NB4 (cell line): ENCODE results near the gene UCK2.

Experiments
- DNase-seq: peaks from one replicate; pipeline ENCODE4 v3.0.0; 2010; ENCODE audit warnings: low read depth
- H3K4me3 ChIP-seq: one replicate; pipeline ENCODE4 v1.5.1; 2011; ENCODE audit warnings: mild to moderate bottlenecking, low read depth, low read length, moderate library complexity
- MYC ChIP-seq: IDR thresholded peaks from 2 replicates; pipeline ENCODE4 v1.6.1; 2011; ENCODE audit warnings: low read depth, low read length
- POLR2A ChIP-seq: IDR thresholded peaks from 2 replicates; pipeline ENCODE4 v1.6.1; 2011; ENCODE audit warnings: mild to moderate bottlenecking; ENCODE audit not compliant: insufficient read length; ENCODE audit errors: extremely low read depth
- TF ChIP-seq, protein P1 (sequence below): IDR thresholded peaks from 2 replicates; pipeline ENCODE4 v1.6.1; 2011; ENCODE audit warnings: low read depth, low read length
- TF ChIP-seq, protein P2 (sequence below): IDR thresholded peaks from one replicate; pipeline ENCODE4 v1.5.1; 2012; ENCODE audit warnings: low read depth, low read length

Gene UCK2

DNA sequence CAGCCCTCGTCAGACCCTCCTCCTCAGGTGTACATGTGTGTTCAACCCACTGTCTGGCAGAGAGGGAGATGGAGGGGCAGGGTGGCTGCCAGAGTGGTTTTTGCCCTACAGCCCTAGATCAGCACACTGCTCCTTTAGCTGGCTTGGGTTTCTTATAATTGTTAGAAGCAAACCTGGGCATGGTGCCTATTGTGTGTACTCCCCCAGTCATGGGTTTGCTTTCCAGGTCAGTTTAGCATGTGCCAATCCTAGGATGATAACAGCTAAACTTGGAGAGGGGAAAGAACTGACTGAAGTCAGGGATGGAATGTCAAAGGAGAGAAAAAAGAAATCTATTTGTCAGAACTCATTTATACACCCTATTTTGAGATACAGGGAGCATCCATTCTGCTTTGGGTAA, 63.3 kb downstream of the UCK2 start:
- H3K4me3 ChIP-seq, result no peak overlapping the region
- TF ChIP-seq MYC (no peak), POLR2A (no peak)
- TF ChIP-seq, protein P1, sequence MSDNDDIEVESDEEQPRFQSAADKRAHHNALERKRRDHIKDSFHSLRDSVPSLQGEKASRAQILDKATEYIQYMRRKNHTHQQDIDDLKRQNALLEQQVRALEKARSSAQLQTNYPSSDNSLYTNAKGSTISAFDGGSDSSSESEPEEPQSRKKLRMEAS, result no peak
- TF ChIP-seq, protein P2, sequence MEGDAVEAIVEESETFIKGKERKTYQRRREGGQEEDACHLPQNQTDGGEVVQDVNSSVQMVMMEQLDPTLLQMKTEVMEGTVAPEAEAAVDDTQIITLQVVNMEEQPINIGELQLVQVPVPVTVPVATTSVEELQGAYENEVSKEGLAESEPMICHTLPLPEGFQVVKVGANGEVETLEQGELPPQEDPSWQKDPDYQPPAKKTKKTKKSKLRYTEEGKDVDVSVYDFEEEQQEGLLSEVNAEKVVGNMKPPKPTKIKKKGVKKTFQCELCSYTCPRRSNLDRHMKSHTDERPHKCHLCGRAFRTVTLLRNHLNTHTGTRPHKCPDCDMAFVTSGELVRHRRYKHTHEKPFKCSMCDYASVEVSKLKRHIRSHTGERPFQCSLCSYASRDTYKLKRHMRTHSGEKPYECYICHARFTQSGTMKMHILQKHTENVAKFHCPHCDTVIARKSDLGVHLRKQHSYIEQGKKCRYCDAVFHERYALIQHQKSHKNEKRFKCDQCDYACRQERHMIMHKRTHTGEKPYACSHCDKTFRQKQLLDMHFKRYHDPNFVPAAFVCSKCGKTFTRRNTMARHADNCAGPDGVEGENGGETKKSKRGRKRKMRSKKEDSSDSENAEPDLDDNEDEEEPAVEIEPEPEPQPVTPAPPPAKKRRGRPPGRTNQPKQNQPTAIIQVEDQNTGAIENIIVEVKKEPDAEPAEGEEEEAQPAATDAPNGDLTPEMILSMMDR, result no peak
- DNase-seq, result no peak

DNA sequence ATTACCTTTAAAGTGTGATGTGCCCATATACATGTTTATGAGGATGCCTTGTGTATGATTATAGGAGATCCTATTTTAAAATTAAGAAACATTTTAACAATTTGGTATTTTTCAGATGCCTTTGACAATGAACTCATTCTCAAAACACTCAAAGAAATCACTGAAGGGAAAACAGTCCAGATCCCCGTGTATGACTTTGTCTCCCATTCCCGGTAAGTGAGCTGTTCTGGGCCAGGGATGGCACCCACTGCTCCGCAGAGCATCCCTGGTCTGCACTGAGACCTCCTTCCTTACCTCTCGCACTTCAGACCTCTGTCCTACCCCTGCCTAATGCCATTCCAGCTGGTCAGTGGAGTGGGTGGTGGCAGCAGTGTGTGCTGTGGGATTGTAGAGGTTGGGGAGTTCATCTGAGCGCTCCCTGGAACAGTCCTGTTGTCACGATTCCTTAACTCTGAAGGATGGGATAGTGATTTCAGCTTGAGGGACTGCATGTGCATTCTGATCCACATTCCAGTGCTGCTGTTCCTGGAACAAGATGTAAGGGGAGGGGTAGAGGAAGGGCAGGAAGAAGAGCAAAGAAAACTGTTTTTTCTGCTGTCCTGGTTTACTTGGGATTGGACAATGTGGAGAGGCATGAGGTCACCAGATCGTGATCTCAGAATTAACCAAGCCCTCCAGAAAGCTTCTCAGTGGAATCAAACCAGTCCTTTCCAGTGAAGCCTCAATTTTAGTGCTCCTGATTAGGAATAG, 63.9 kb downstream of the UCK2 start:
- no peak overlapping the region for H3K4me3 ChIP-seq
- TF ChIP-seq MYC (no peak), POLR2A (no peak)
- TF ChIP-seq, protein P1, result no peak
- TF ChIP-seq, protein P2, result no peak
- DNase-seq, result no peak

DNA sequence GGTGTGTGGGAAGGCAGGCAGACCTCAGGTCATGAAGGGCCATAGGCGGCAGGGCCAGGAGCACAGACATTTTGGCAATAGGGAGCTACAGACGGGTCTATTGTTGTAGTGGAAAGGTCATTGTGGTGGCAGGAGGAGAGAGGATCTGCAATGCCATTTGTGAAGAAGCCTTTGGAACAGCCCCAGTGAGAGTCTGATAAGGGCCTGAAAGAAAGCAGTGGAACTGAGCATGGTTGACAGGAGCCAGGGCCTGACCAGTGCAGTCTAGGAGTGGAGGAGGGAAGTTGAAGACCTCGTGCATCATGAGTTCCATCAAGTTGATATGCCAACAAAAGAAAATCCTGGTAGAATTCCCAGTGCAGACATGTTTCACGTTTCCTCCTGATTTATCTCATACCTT, 65.5 kb downstream of the UCK2 start:
- TF ChIP-seq, protein P2, result no peak
- TF ChIP-seq MYC (no peak), POLR2A (no peak)
- TF ChIP-seq, protein P1, result no peak
- no peak overlapping the region for H3K4me3 ChIP-seq
- no peak for DNase-seq

DNA sequence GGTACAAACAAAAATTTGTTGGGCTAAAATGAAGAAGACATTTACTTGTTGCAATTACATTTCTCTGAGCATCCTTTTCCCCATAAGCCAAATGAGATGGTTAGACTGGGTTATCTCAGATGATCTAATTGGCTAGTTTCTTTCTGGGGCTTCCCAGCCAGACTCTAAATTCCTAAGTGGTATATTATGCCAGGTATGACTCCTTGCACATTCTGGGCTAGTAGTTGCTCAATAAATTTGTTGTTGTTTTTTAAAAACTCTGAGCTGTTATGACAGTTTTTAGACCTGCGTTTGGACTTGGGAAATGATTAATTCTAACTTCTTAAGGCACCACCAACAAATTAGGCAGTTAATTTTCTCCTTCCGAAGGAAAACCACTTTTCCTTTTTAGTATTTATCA, 66.1 kb downstream of the UCK2 start:
- no peak for DNase-seq
- TF ChIP-seq, protein P2, result no peak
- TF ChIP-seq MYC, result no peak
- TF ChIP-seq, protein P1, result no peak
- TF ChIP-seq POLR2A, result no peak
- H3K4me3 ChIP-seq, result no peak overlapping the region

DNA sequence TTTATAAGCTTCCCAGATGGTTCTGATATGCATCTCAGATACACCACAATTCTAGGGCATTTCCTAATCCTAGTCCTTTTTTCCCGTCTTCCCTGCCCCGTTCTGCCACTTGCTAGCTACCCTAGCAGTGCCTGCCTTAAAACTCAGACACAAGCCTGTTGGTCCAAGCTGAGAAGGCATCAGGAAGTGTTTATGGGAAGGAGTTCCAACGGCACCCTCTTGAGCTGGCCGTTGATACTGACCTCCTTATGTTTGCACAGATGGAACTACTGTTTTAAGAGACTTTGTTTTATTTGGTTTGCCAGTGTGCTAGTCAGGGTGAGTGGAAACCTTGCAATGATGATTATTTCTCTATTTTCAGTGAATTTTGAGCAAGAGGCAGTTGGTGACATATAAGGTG, 67.2 kb downstream of the UCK2 start:
- no peak overlapping the region for H3K4me3 ChIP-seq
- DNase-seq, result no peak
- TF ChIP-seq, protein P1, result no peak
- TF ChIP-seq POLR2A, result no peak

DNA sequence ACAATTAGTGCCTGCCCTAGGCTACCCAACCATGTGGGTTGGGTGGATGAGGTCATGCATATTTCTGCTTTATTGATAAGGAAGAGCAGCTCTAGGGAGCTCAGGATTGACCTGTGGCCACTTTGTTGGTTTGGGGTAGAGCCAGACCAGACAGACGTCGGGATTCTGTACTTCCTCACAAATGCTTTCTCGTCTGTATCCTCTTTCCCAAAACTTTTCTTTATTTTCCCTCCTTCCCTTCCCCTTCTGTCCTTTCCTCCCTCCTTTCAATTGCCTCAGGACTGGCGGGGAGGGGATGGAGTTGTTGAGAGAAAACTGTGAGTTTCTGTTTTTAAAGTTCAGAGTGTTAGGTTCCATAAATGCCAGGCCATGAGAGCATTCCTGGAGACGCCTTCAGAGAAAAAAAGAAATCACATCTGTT, 68.0 kb downstream of the UCK2 start:
- no peak for DNase-seq
- TF ChIP-seq, protein P2, result no peak
- TF ChIP-seq, protein P1, result no peak
- no peak for TF ChIP-seq MYC
- no peak for TF ChIP-seq POLR2A
- no peak overlapping the region for H3K4me3 ChIP-seq
